Amniotic stem cell (primary cell): ENCODE data around the gene PRSS22.

ENCODE experiments used
- DNase-seq: peaks from one replicate; lab custom pipeline; 2025; lab: John Stamatoyannopoulos, UW

PRSS22 gene

GRCh38 chr16:2852731-2853507, 5.1 kb downstream of the PRSS22 start:
- no peak for DNase-seq

GRCh38 chr16:2852003-2852730, 5.8 kb downstream of the PRSS22 start:
- DNase-seq, result no peak

- no peak for DNase-seq
These were observed 8.8 kb downstream of the PRSS22 start for GRCh38 chr16:2848933-2849725.

- no peak for DNase-seq
These were observed 11.3 kb downstream of the PRSS22 start for GRCh38 chr16:2846511-2847310.

- DNase-seq, result no peak
These were observed 12.9 kb downstream of the PRSS22 start for GRCh38 chr16:2845116-2845515.

GRCh38 chr16:2843526-2843925, 14.4 kb downstream of the PRSS22 start:
- no peak for DNase-seq

- DNase-seq, result no peak
These were observed 15.5 kb downstream of the PRSS22 start for GRCh38 chr16:2842340-2843000.

GRCh38 chr16:2841606-2842339, 16.2 kb downstream of the PRSS22 start:
- no peak for DNase-seq

- DNase-seq, result no peak
These were observed 17.1 kb downstream of the PRSS22 start for GRCh38 chr16:2840914-2841313.

GRCh38 chr16:2839650-2840450, 18.1 kb downstream of the PRSS22 start:
- DNase-seq, result no peak

- DNase-seq, result peak; percentile 72
These were observed 19.0 kb downstream of the PRSS22 start for GRCh38 chr16:2838928-2839327.

- DNase-seq, result no peak
These were observed 21.1 kb downstream of the PRSS22 start for GRCh38 chr16:2836646-2837508.

GRCh38 chr16:2835638-2836493, 22.1 kb downstream of the PRSS22 start:
- peak; percentile 84 for DNase-seq

GRCh38 chr16:2834968-2835367, 23.0 kb downstream of the PRSS22 start:
- DNase-seq, result no peak

- DNase-seq, result no peak
These were observed 24.2 kb downstream of the PRSS22 start for GRCh38 chr16:2833776-2834175.

GRCh38 chr16:2831203-2831602, 26.8 kb downstream of the PRSS22 start:
- no peak for DNase-seq

- DNase-seq, result no peak
These were observed 27.6 kb downstream of the PRSS22 start for GRCh38 chr16:2830355-2830695.
